SK-N-SH treated with all-trans-retinoic acid at 6 μM for 48 hours (cell line): ENCODE results near the gene FMNL1.

ENCODE experiments used
- ATAC-seq: fragments of 200-7000 bp; cut with Tn5 transposase; 3 replicates; pipeline ENCODE4 v1.9.1; 2020; ENCODE audit warnings: mild to moderate bottlenecking, moderate library complexity
- ARNTL ChIP-seq: fragments of 450-650 bp; formaldehyde crosslinking; IDR thresholded peaks from 2 replicates; pipeline ENCODE4 v1.5.0; 2020; ENCODE audit warnings: low read depth, mild to moderate bottlenecking, moderate library complexity, borderline replicate concordance
- BACH2 ChIP-seq: fragments of 250-450 bp; sonication (Bioruptor Pico); IDR thresholded peaks from 2 replicates; pipeline ENCODE4 v1.9.0; 2021; ENCODE audit warnings: mild to moderate bottlenecking, borderline replicate concordance
- CREB5 ChIP-seq: fragments of 250-450 bp; sonication (Bioruptor Pico); IDR thresholded peaks from 2 replicates; pipeline ENCODE4 v1.5.1; 2020; ENCODE audit warnings: low read depth, mild to moderate bottlenecking, moderate library complexity
- CSDC2 ChIP-seq: fragments of 250-450 bp; sonication (Bioruptor Pico); IDR thresholded peaks from 2 replicates; pipeline ENCODE4 v1.5.0; 2020; ENCODE audit warnings: mild to moderate bottlenecking, moderate library complexity
- CSRNP3 ChIP-seq: fragments of 250-450 bp; sonication (Bioruptor Pico); IDR thresholded peaks from 2 replicates; pipeline ENCODE4 v1.5.1; 2021; ENCODE audit warnings: mild to moderate bottlenecking, moderate library complexity
- GLIS3 ChIP-seq: fragments of 250-450 bp; sonication (Bioruptor Pico); IDR thresholded peaks from 2 replicates; pipeline ENCODE4 v1.5.0; 2020; ENCODE audit warnings: mild to moderate bottlenecking, moderate library complexity
- ISL1 ChIP-seq: fragments of 250-450 bp; sonication (Bioruptor Pico); IDR thresholded peaks from 2 replicates; pipeline ENCODE4 v2.1.2; 2022; ENCODE audit warnings: mild to moderate bottlenecking, moderate library complexity
- POU6F1 ChIP-seq: fragments of 250-450 bp; sonication (Bioruptor Pico); IDR thresholded peaks from 2 replicates; pipeline ENCODE4 v1.8.0; 2021; ENCODE audit warnings: low read depth, mild to moderate bottlenecking, moderate library complexity, borderline replicate concordance
- PPARA ChIP-seq: fragments of 250-450 bp; sonication (Bioruptor Pico); IDR thresholded peaks from 2 replicates; pipeline ENCODE4 v1.5.0; 2020; ENCODE audit warnings: mild to moderate bottlenecking, borderline replicate concordance
- RARB ChIP-seq: fragments of 250-450 bp; sonication (Bioruptor Pico); IDR thresholded peaks from 2 replicates; pipeline ENCODE4 v1.8.0; 2021; ENCODE audit warnings: mild to moderate bottlenecking, moderate library complexity
- TCF4 ChIP-seq: fragments of 250-450 bp; sonication (Bioruptor Pico); IDR thresholded peaks from 2 replicates; pipeline ENCODE4 v1.8.0; 2021; ENCODE audit warnings: mild to moderate bottlenecking, moderate library complexity, borderline replicate concordance
- TOX ChIP-seq: fragments of 250-450 bp; sonication (Bioruptor Pico); IDR thresholded peaks from 2 replicates; pipeline ENCODE4 v1.8.0; 2021; ENCODE audit warnings: mild to moderate bottlenecking, moderate library complexity, borderline replicate concordance
- TSHZ2 ChIP-seq: fragments of 250-450 bp; sonication (Bioruptor Pico); IDR thresholded peaks from 2 replicates; pipeline ENCODE4 v1.5.0; 2020; ENCODE audit warnings: mild to moderate bottlenecking, moderate library complexity
- ZC3H10 ChIP-seq: fragments of 250-450 bp; sonication (Bioruptor Pico); IDR thresholded peaks from 2 replicates; pipeline ENCODE4 v1.5.1; 2021; ENCODE audit warnings: mild to moderate bottlenecking, moderate library complexity
- ZFP30 ChIP-seq: fragments of 450-650 bp; formaldehyde crosslinking; IDR thresholded peaks from 2 replicates; pipeline ENCODE4 v1.5.0; 2022; ENCODE audit warnings: mild to moderate bottlenecking, moderate library complexity
- ZNF565 ChIP-seq: fragments of 450-650 bp; formaldehyde crosslinking; conservative IDR thresholded peaks from 2 replicates; pipeline ENCODE4 v1.5.0; 2020; ENCODE audit warnings: low read depth, mild to moderate bottlenecking, moderate library complexity
- ZNF70 ChIP-seq: fragments of 450-650 bp; formaldehyde crosslinking; IDR thresholded peaks from 2 replicates; pipeline ENCODE4 v1.5.0; 2020; ENCODE audit warnings: mild to moderate bottlenecking, moderate library complexity
- ZNF8 ChIP-seq: fragments of 450-650 bp; formaldehyde crosslinking; IDR thresholded peaks from 2 replicates; pipeline ENCODE4 v1.5.0; 2020; ENCODE audit warnings: mild to moderate bottlenecking, moderate library complexity

The FMNL1 gene

GRCh38 chr17:45227101-45227925 lies 5.6 kb downstream of the FMNL1 start (continued):
- TF ChIP-seq POU6F1 (CRISPR knock-in tag): no peak

- TF ChIP-seq ZFP30 (CRISPR knock-in tag): no peak
- no peak for TF ChIP-seq ARNTL (CRISPR knock-in tag)
- no peak for TF ChIP-seq POU6F1 (CRISPR knock-in tag)
- TF ChIP-seq CSDC2 (CRISPR knock-in tag): no peak
- TF ChIP-seq TSHZ2 (CRISPR knock-in tag): no peak
- TF ChIP-seq ISL1 (CRISPR knock-in tag): no peak
- no peak for TF ChIP-seq CSRNP3
- no peak for TF ChIP-seq TOX (CRISPR knock-in tag)
- no peak for TF ChIP-seq CREB5 (CRISPR knock-in tag)
- TF ChIP-seq PPARA: no peak
- TF ChIP-seq TCF4 (CRISPR knock-in tag): no peak
- TF ChIP-seq BACH2 (CRISPR knock-in tag): no peak
- no peak for TF ChIP-seq ZNF8 (CRISPR knock-in tag)
- no peak for TF ChIP-seq GLIS3 (CRISPR knock-in tag)
- no peak for TF ChIP-seq ZNF565 (CRISPR knock-in tag)
- no peak for TF ChIP-seq ZC3H10 (CRISPR knock-in tag)
- no peak for ATAC-seq
These were observed 6.5 kb downstream of the FMNL1 start for GRCh38 chr17:45227926-45228762.

GRCh38 chr17:45228763-45229539 lies 7.3 kb downstream of the FMNL1 start:
- no peak for TF ChIP-seq RARB
- no peak for TF ChIP-seq ISL1 (CRISPR knock-in tag)
- TF ChIP-seq ZNF565 (CRISPR knock-in tag): no peak
- TF ChIP-seq ZNF70 (CRISPR knock-in tag): no peak
- no peak for ATAC-seq
